Panc1 (cell line): ENCODE results near the gene TRIM15. TPM values are rescaled to one million over a fixed set of nuclear protein-coding genes. Genes with fewer than 3 reads are reported as not detected.

Experiments
- ATAC-seq: fragments of 200-7000 bp; cut with Tn5 transposase; 2 replicates; pipeline ENCODE4 v1.9.1; 2020; ENCODE audit warnings: mild to moderate bottlenecking, moderate library complexity
- BruUV-seq: library from RNA; stranded (reverse); fragments of 400-500 nt; replicated peaks from 2 replicates; lab custom pipeline; 2021; lab: Mats Ljungman, UMichigan
- CTCF ChIA-PET: fragments of 300-600 bp; sonication (Branson Sonifier 250); formaldehyde crosslinking; loops from one replicate; lab custom pipeline; 2022; ENCODE audit warnings: antibody characterized with exemption; lab: Charles Lee
- POLR2A ChIA-PET: fragments of 300-600 bp; sonication (Branson Sonifier 250); formaldehyde crosslinking; loops from one replicate; lab custom pipeline; 2022; ENCODE audit warnings: antibody characterized with exemption; lab: Charles Lee
- DNase-seq: peaks from one replicate; pipeline ENCODE4 v3.0.0-alpha.2; 2010; ENCODE audit warnings: low read depth, low spot score
- H3K27ac ChIP-seq: 2 replicates; pipeline ENCODE4 v1.5.1; 2011; ENCODE audit warnings: mild to moderate bottlenecking, low read length, inconsistent platforms
- H3K27me3 ChIP-seq: fragments of 200-500 bp; sonication (Bioruptor generic); 2 replicates; pipeline ENCODE4 v1.6.0; 2014; ENCODE audit warnings: low read length, inconsistent platforms; ENCODE audit not compliant: control insufficient read depth, insufficient read depth
- H3K36me3 ChIP-seq: fragments of 200-500 bp; sonication (Bioruptor generic); 2 replicates; pipeline ENCODE4 v1.5.1; 2014; ENCODE audit warnings: inconsistent platforms, mild to moderate bottlenecking, low read length, moderate library complexity; ENCODE audit not compliant: control insufficient read depth, insufficient read depth
- H3K4me1 ChIP-seq: 2 replicates; pipeline ENCODE4 v1.5.1; 2011; ENCODE audit warnings: inconsistent platforms, mild to moderate bottlenecking, low read length, moderate library complexity; ENCODE audit not compliant: control insufficient read depth, insufficient read depth
- H3K4me3 ChIP-seq, 2 experiments: 2 replicates each; pipeline ENCODE4 v1.5.1; 2011 to 2012; ENCODE audit warnings: low read depth in 2 of 2, low read length in 2 of 2, mild to moderate bottlenecking in 2 of 2, inconsistent platforms in 1 of 2, moderate library complexity in 1 of 2
- H3K9me3 ChIP-seq: fragments of 200-500 bp; sonication (Bioruptor generic); 2 replicates; pipeline ENCODE4 v1.5.1; 2014; ENCODE audit warnings: low read depth, mild to moderate bottlenecking, inconsistent platforms, low read length, moderate library complexity; ENCODE audit not compliant: control insufficient read depth, insufficient read depth
- CTCF ChIP-seq: fragments of 450-650 bp; IDR thresholded peaks from 2 replicates; pipeline ENCODE4 v1.5.1; 2017; ENCODE audit warnings: mild to moderate bottlenecking
- POLR2AphosphoS5 ChIP-seq: IDR thresholded peaks from 2 replicates; pipeline ENCODE4 v1.6.1; 2012; ENCODE audit warnings: mild to moderate bottlenecking, low read depth, low read length, moderate library complexity
- REST ChIP-seq, 2 experiments: IDR thresholded peaks; 2 replicates each; pipeline ENCODE4 v1.6.1; 2011 to 2012; ENCODE audit warnings: low read depth in 2 of 2, control low read depth in 1 of 2, low read length in 1 of 2, mild to moderate bottlenecking in 1 of 2, moderate library complexity in 1 of 2; ENCODE audit not compliant: insufficient read depth in 1 of 2
- SIN3A ChIP-seq: IDR thresholded peaks from 2 replicates; pipeline ENCODE4 v1.6.1; 2012; ENCODE audit warnings: low read depth, mild to moderate bottlenecking, low read length, moderate library complexity, borderline replicate concordance; ENCODE audit not compliant: insufficient read depth
- TCF7L2 ChIP-seq: IDR thresholded peaks from 2 replicates; pipeline ENCODE4 v1.6.1; 2011; ENCODE audit warnings: mild to moderate bottlenecking, low read depth, low read length, inconsistent platforms
- in situ Hi-C: cut with HindIII; loops from 2 replicates; pipeline ENCODE4 v1.10.0; 2016; ENCODE audit warnings: low sequenced_read_pairs, low pct_unique_long_range_greater_than_20kb
- intact Hi-C: fragments of 100-400 bp; cut with micrococcal nuclease; formaldehyde crosslinking; loops from one replicate; pipeline ENCODE4 v1.10.0; 2022; ENCODE audit not compliant: unreplicated experiment
- total RNA-seq: library from RNA; stranded (reverse); gene quantifications from one replicate; pipeline ENCODE4 v1.2.1, GENCODE V29; 2021; ENCODE audit not compliant: unreplicated experiment

Gene TRIM15
- total RNA-seq, 1 experiment from 2014 or later = 0.13 TPM

GRCh38 chr6:30150671-30151395 lies 12.5 kb upstream of the TRIM15 start:
- Histone ChIP-seq H3K36me3 (no peaks in the 10 kb centered on the region), H3K4me1 (no peaks in the 10 kb centered on the region), H3K4me3 (no peak overlapping the region), H3K27ac (no peak overlapping the region), H3K9me3 (no peaks in the 10 kb centered on the region), H3K27me3 (peaks cover 8% of the 10 kb centered on the region)
- in situ Hi-C loops (no loop called here), intact Hi-C loops (no loop called here)
- BruUV-seq = no TSS peak
- POLR2A ChIA-PET = no interaction called here
- CTCF ChIA-PET = interaction anchor here (1.1 kb wide), 1 partner anchor 48 kb away, joined by 4 read pairs; no protein-coding TSS in a partner anchor
- DNase-seq (no peak), ATAC-seq (no peak)
- TF ChIP-seq CTCF (no peak), REST (IDR thresholded peaks at IDR 0.05; ENCODE audit: insufficient read depth in 1 of 2, low read depth in 2 of 2, low read length in 1 of 2) (no peak), TCF7L2 (no peak), POLR2AphosphoS5 (no peak), SIN3A (no peak)

GRCh38 chr6:30151580-30151979 lies 11.8 kb upstream of the TRIM15 start:
- in situ Hi-C loops (no loop called here), intact Hi-C loops (no loop called here)
- no peak for TF ChIP-seq SIN3A
- TF ChIP-seq CTCF = no peak
- TF ChIP-seq TCF7L2 = no peak
- TF ChIP-seq POLR2AphosphoS5 = no peak
- TF ChIP-seq REST (IDR thresholded peaks at IDR 0.05; ENCODE audit: insufficient read depth in 1 of 2, low read depth in 2 of 2, low read length in 1 of 2) = no peak
- peaks cover 12% of the 10 kb centered on the region for H3K27me3 ChIP-seq
- no TSS peak for BruUV-seq
- H3K9me3 ChIP-seq = no peaks in the 10 kb centered on the region
- no peaks in the 10 kb centered on the region for H3K4me1 ChIP-seq
- CTCF ChIA-PET = interaction anchor here (0.9 to 1.1 kb wide), 2 partner anchors 21 to 48 kb away, joined by 3 to 4 read pairs; no protein-coding TSS in a partner anchor
- no peaks in the 10 kb centered on the region for H3K36me3 ChIP-seq
- DNase-seq = no peak
- no peak overlapping the region for H3K4me3 ChIP-seq
- POLR2A ChIA-PET = no interaction called here
- no peak overlapping the region for H3K27ac ChIP-seq
- ATAC-seq = no peak
